DND-41 (cell line): ENCODE measurements around the gene PIGQ.
A peak's percentile ranks its signal among the peaks of the same experiment; 100 is the strongest.

Experiments used
- ATAC-seq: fragments of 200-7000 bp; cut with Tn5 transposase; 3 replicates; pipeline ENCODE4 v1.9.1; 2021; ENCODE audit warnings: low read depth; ENCODE audit not compliant: insufficient read depth
- DNase-seq: peaks from one replicate; pipeline ENCODE4 v3.0.0-alpha.2; 2020
- H2AFZ ChIP-seq: 2 replicates; pipeline ENCODE4 v1.6.0; 2012; ENCODE audit warnings: low read depth, low read length
- H3K27ac ChIP-seq: 2 replicates; pipeline ENCODE4 v1.5.1; 2012; ENCODE audit warnings: low read length, inconsistent platforms
- H3K27me3 ChIP-seq: fragments of 200-600 bp; sonication (generic); 2 replicates; pipeline ENCODE4 v1.6.0; 2012; ENCODE audit warnings: low read length, mild to moderate bottlenecking, inconsistent platforms; ENCODE audit not compliant: insufficient read depth, poor library complexity
- H3K36me3 ChIP-seq: 2 replicates; pipeline ENCODE4 v1.5.1; 2012; ENCODE audit warnings: low read length, inconsistent platforms; ENCODE audit not compliant: insufficient read depth
- H3K4me1 ChIP-seq: 2 replicates; pipeline ENCODE4 v1.5.1; 2012; ENCODE audit warnings: mild to moderate bottlenecking, low read length; ENCODE audit not compliant: insufficient read depth
- H3K4me2 ChIP-seq: 2 replicates; pipeline ENCODE4 v1.6.0; 2012; ENCODE audit warnings: mild to moderate bottlenecking, moderate library complexity, low read length, inconsistent platforms; ENCODE audit not compliant: insufficient read depth
- H3K4me3 ChIP-seq, 2 experiments: fragments of 200-600 bp in 1 of 2; shearing (Covaris generic) in 1 of 2; 2 replicates each; pipeline ENCODE4 v1.5.1; 2012 to 2016; ENCODE audit warnings: inconsistent platforms in 2 of 2, low read length in 2 of 2, mild to moderate bottlenecking in 2 of 2, low read depth in 1 of 2, moderate library complexity in 1 of 2
- H3K79me2 ChIP-seq: 2 replicates; pipeline ENCODE4 v1.6.0; 2012; ENCODE audit warnings: low read length, inconsistent platforms; ENCODE audit not compliant: insufficient read depth
- H3K9ac ChIP-seq: 2 replicates; pipeline ENCODE4 v1.6.0; 2012; ENCODE audit warnings: low read depth, mild to moderate bottlenecking, inconsistent platforms, low read length, moderate library complexity
- H3K9me3 ChIP-seq: 2 replicates; pipeline ENCODE4 v1.5.1; 2012; ENCODE audit warnings: low read length, moderate library complexity, mild to moderate bottlenecking, inconsistent platforms; ENCODE audit not compliant: insufficient read depth, severe bottlenecking
- H4K20me1 ChIP-seq: 2 replicates; pipeline ENCODE4 v1.6.0; 2012; ENCODE audit warnings: low read length; ENCODE audit not compliant: insufficient read depth
- CTCF ChIP-seq: IDR thresholded peaks from 2 replicates; pipeline ENCODE4 v1.5.1; 2012; ENCODE audit warnings: borderline replicate concordance, low read length, moderate library complexity, mild to moderate bottlenecking; ENCODE audit not compliant: poor library complexity, severe bottlenecking; ENCODE audit errors: extremely low read depth
- EZH2 ChIP-seq: IDR thresholded peaks from 3 replicates; pipeline ENCODE4 v1.6.1; 2012; ENCODE audit warnings: borderline replicate concordance, low read depth, mild to moderate bottlenecking, moderate library complexity, low read length, inconsistent platforms; ENCODE audit not compliant: severe bottlenecking

Gene PIGQ

GRCh38 chr16:591231-591630 is 21.5 kb downstream of the PIGQ start:
- H3K4me1 ChIP-seq: peaks cover 36% of the 10 kb centered on the region
- ATAC-seq (no peak), DNase-seq (no peak)
- H4K20me1 ChIP-seq: peaks cover 72% of the 10 kb centered on the region
- peaks cover 78% of the 10 kb centered on the region for H3K79me2 ChIP-seq
- H3K27me3 ChIP-seq: no peaks in the 10 kb centered on the region
- H3K4me3 ChIP-seq: peak overlapping the region in 1 of 2 experiments; percentile 85; a peak in 2 of 4 replicates
- H3K36me3 ChIP-seq: peaks cover 18% of the 10 kb centered on the region
- H3K9ac ChIP-seq: peak overlapping the region; percentile 87
- no peak overlapping the region for H2AFZ ChIP-seq
- peak overlapping the region; percentile 100 for H3K4me2 ChIP-seq
- no peaks in the 10 kb centered on the region for H3K9me3 ChIP-seq
- TF ChIP-seq EZH2 (no peak), CTCF (no peak)
- no peak overlapping the region for H3K27ac ChIP-seq

GRCh38 chr16:591892-592517 is 22.2 kb downstream of the PIGQ start:
- ATAC-seq (no peak), DNase-seq (no peak)
- Histone ChIP-seq H3K4me1 (peaks cover 33% of the 10 kb centered on the region), H3K4me2 (peak overlapping the region; percentile 100), H2AFZ (no peak overlapping the region), H3K9ac (peak overlapping the region; percentile 6; the same call in 1 of the 2 replicates), H3K36me3 (peaks cover 20% of the 10 kb centered on the region), H3K9me3 (no peaks in the 10 kb centered on the region), H3K79me2 (peaks cover 84% of the 10 kb centered on the region), H3K27me3 (no peaks in the 10 kb centered on the region), H4K20me1 (peaks cover 69% of the 10 kb centered on the region), H3K27ac (0 out of 2 replicates have a peak overlapping the region, but pooled peaks have one; percentile 6), H3K4me3 (no peak overlapping the region)
- no peak for TF ChIP-seq CTCF
- no peak for TF ChIP-seq EZH2

- H4K20me1 ChIP-seq: peaks cover 62% of the 10 kb centered on the region
- H3K36me3 ChIP-seq: peaks cover 20% of the 10 kb centered on the region
- ATAC-seq (no peak), DNase-seq (no peak)
- H3K4me3 ChIP-seq: no peak overlapping the region
- no peak overlapping the region for H2AFZ ChIP-seq
- H3K79me2 ChIP-seq: peaks cover 79% of the 10 kb centered on the region
- TF ChIP-seq EZH2 (no peak), CTCF (no peak)
- no peaks in the 10 kb centered on the region for H3K27me3 ChIP-seq
- peak overlapping the region; percentile 6; the same call in 1 of the 2 replicates for H3K9ac ChIP-seq
- H3K9me3 ChIP-seq: no peaks in the 10 kb centered on the region
- peak overlapping the region; percentile 100; the same call in 1 of the 2 replicates for H3K4me2 ChIP-seq
- H3K27ac ChIP-seq: no peak overlapping the region; the same call in 1 of the 2 replicates
- peaks cover 26% of the 10 kb centered on the region for H3K4me1 ChIP-seq
These were observed 22.9 kb downstream of the PIGQ start for GRCh38 chr16:592518-593306.
